Heart left ventricle (tissue), 13 donors: ENCODE results near the gene RAI1.

Source experiments
- CTCF ChIP-seq, 12 donors: fragments of 200-600 bp; sonication (generic) in 4 of 12; IDR thresholded peaks; one replicate each; pipeline versions ENCODE4 v1.5.0 to v1.8.0; 2018 to 2022; ENCODE audit warnings: antibody characterized with exemption in 12 of 12, mild to moderate bottlenecking in 5 of 12
- POLR2A ChIP-seq, 2 donors: fragments of 450-650 bp; IDR thresholded peaks; one replicate each; pipeline ENCODE4 v1.6.1; 2017; ENCODE audit warnings: antibody characterized with exemption in 2 of 2, mild to moderate bottlenecking in 2 of 2, moderate library complexity in 2 of 2
- donor health status: ischemic (EF 13 %, LVEDD 7.1; RV severe dilation, severe dysfunction).
- donor health status: DM: no; HTN: yes; CAD: no.
- donor health status: DM: no; HTN: no; CAD: no.
- donor health status: ischemic (EF 25% LVEDD 6.9; RV normal size, moderate dysfunction).
- donor health status: ischemic (EF 25% LVEDD 5.7; RV mildly dilated, moderate dysfunction).
- donor health status: ischemic (EF 35%, LVEDD 5.7; RV mildly dilated, moderate dysfunction).
- donor health status: nonischemic (EF 11% LVEDD 7.7; RV severe dilation, severe dysfunction).
- donor health status: DM: yes; HTN: yes; CAD: no.
- donor health status: PGD.
- donor health status: ischemic (EF 29% LVEDD 5.4; RV normal size, mild dysfunction).
- donor health status: nonischemic (EF 23%, LVEDD 6.1; RV moderate dilation, normal function).

GRCh38 chr17:17751489-17752088 is 70.3 kb downstream of the RAI1 start:
- TF ChIP-seq CTCF (IDR thresholded peaks at IDR 0.05) (no peak), POLR2A (IDR thresholded peaks at IDR 0.05) (no peak)
